ENCODE results near the gene RIPOR3.

- TF ChIP-seq CTCF (IDR thresholded peaks at IDR 0.05; ENCODE audit: poor library complexity): no peak
- TF ChIP-seq EZH2phosphoT487 (IDR thresholded peaks at IDR 0.05; ENCODE audit: low read depth, severe bottlenecking, unreplicated experiment): no peak
Measured at GRCh38 chr20:50670126-50670862, 21.0 kb downstream of the RIPOR3 start.

All from hepatocyte (in vitro differentiated cells).